SK-N-SH treated with all-trans-retinoic acid at 6 μM for 48 hours (cell line): Measurements from ENCODE around the gene PRKAG2.

Experiments
- ATAC-seq: fragments of 200-7000 bp; cut with Tn5 transposase; 3 replicates; pipeline ENCODE4 v1.9.1; 2020; ENCODE audit warnings: mild to moderate bottlenecking, moderate library complexity
- ARNTL ChIP-seq: fragments of 450-650 bp; formaldehyde crosslinking; IDR thresholded peaks from 2 replicates; pipeline ENCODE4 v1.5.0; 2020; ENCODE audit warnings: low read depth, mild to moderate bottlenecking, moderate library complexity, borderline replicate concordance
- ESRRG ChIP-seq: fragments of 250-450 bp; sonication (Bioruptor Pico); IDR thresholded peaks from 2 replicates; pipeline ENCODE4 v1.6.1; 2021; ENCODE audit warnings: mild to moderate bottlenecking
- GLIS3 ChIP-seq: fragments of 250-450 bp; sonication (Bioruptor Pico); IDR thresholded peaks from 2 replicates; pipeline ENCODE4 v1.5.0; 2020; ENCODE audit warnings: mild to moderate bottlenecking, moderate library complexity
- PPARA ChIP-seq: fragments of 250-450 bp; sonication (Bioruptor Pico); IDR thresholded peaks from 2 replicates; pipeline ENCODE4 v1.5.0; 2020; ENCODE audit warnings: mild to moderate bottlenecking, borderline replicate concordance
- RARB ChIP-seq: fragments of 250-450 bp; sonication (Bioruptor Pico); IDR thresholded peaks from 2 replicates; pipeline ENCODE4 v1.8.0; 2021; ENCODE audit warnings: mild to moderate bottlenecking, moderate library complexity
- SNAI2 ChIP-seq: fragments of 250-450 bp; sonication (Bioruptor Pico); IDR thresholded peaks from 2 replicates; pipeline ENCODE4 v1.5.0; 2020; ENCODE audit warnings: mild to moderate bottlenecking, moderate library complexity
- ZC3H10 ChIP-seq: fragments of 250-450 bp; sonication (Bioruptor Pico); IDR thresholded peaks from 2 replicates; pipeline ENCODE4 v1.5.1; 2021; ENCODE audit warnings: mild to moderate bottlenecking, moderate library complexity
- ZFP3 ChIP-seq: fragments of 250-450 bp; sonication (Bioruptor Pico); IDR thresholded peaks from 2 replicates; pipeline ENCODE4 v1.5.0; 2020; ENCODE audit warnings: mild to moderate bottlenecking, moderate library complexity
- ZNF565 ChIP-seq: fragments of 450-650 bp; formaldehyde crosslinking; conservative IDR thresholded peaks from 2 replicates; pipeline ENCODE4 v1.5.0; 2020; ENCODE audit warnings: low read depth, mild to moderate bottlenecking, moderate library complexity
- ZNF8 ChIP-seq: fragments of 450-650 bp; formaldehyde crosslinking; IDR thresholded peaks from 2 replicates; pipeline ENCODE4 v1.5.0; 2020; ENCODE audit warnings: mild to moderate bottlenecking, moderate library complexity
- TF ChIP-seq, protein P1 (sequence below): fragments of 250-450 bp; sonication (Bioruptor Pico); IDR thresholded peaks from 2 replicates; pipeline ENCODE4 v1.5.0; 2020; ENCODE audit warnings: mild to moderate bottlenecking, moderate library complexity
- TF ChIP-seq, protein P2 (sequence below): fragments of 250-450 bp; sonication (Bioruptor Pico); IDR thresholded peaks from 2 replicates; pipeline ENCODE4 v1.5.1; 2021; ENCODE audit warnings: mild to moderate bottlenecking, moderate library complexity
- TF ChIP-seq, protein P3 (sequence below): fragments of 250-450 bp; sonication (Bioruptor Pico); IDR thresholded peaks from 2 replicates; pipeline ENCODE4 v1.5.1; 2020; ENCODE audit warnings: low read depth, mild to moderate bottlenecking, moderate library complexity

The PRKAG2 gene

DNA sequence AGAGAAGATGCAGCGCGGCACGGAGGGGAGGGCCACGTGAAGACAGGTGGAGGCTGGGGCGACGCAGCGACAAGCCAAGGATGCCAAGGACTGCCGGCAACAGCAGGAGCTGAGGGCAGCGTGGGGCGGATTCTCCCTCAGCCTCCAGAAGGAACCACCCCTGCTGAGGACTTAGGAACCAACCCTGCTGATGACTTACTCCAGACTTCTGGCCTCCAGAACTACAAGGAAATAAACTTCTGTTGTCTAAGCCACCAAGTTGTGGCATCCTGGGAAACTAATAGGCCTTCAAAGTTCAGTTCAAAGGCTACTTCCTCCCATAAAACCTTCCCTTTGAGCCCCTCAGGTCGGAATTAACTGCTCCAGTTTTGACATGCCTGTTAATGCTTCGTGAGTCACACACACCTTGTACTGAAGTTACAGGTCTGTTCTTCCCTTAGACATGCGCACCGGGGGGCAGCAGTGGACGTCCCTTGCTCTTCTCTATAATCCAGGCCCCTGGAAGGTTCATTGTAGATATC, 268.8 kb downstream of the PRKAG2 start (continued):
- TF ChIP-seq, protein P1, sequence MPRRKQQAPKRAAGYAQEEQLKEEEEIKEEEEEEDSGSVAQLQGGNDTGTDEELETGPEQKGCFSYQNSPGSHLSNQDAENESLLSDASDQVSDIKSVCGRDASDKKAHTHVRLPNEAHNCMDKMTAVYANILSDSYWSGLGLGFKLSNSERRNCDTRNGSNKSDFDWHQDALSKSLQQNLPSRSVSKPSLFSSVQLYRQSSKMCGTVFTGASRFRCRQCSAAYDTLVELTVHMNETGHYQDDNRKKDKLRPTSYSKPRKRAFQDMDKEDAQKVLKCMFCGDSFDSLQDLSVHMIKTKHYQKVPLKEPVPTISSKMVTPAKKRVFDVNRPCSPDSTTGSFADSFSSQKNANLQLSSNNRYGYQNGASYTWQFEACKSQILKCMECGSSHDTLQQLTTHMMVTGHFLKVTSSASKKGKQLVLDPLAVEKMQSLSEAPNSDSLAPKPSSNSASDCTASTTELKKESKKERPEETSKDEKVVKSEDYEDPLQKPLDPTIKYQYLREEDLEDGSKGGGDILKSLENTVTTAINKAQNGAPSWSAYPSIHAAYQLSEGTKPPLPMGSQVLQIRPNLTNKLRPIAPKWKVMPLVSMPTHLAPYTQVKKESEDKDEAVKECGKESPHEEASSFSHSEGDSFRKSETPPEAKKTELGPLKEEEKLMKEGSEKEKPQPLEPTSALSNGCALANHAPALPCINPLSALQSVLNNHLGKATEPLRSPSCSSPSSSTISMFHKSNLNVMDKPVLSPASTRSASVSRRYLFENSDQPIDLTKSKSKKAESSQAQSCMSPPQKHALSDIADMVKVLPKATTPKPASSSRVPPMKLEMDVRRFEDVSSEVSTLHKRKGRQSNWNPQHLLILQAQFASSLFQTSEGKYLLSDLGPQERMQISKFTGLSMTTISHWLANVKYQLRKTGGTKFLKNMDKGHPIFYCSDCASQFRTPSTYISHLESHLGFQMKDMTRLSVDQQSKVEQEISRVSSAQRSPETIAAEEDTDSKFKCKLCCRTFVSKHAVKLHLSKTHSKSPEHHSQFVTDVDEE (CRISPR knock-in tag): no peak
- TF ChIP-seq ZC3H10 (CRISPR knock-in tag): no peak
- TF ChIP-seq, protein P2, sequence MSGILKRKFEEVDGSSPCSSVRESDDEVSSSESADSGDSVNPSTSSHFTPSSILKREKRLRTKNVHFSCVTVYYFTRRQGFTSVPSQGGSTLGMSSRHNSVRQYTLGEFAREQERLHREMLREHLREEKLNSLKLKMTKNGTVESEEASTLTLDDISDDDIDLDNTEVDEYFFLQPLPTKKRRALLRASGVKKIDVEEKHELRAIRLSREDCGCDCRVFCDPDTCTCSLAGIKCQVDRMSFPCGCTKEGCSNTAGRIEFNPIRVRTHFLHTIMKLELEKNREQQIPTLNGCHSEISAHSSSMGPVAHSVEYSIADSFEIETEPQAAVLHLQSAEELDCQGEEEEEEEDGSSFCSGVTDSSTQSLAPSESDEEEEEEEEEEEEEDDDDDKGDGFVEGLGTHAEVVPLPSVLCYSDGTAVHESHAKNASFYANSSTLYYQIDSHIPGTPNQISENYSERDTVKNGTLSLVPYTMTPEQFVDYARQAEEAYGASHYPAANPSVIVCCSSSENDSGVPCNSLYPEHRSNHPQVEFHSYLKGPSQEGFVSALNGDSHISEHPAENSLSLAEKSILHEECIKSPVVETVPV: no peak
- no peak for TF ChIP-seq ARNTL (CRISPR knock-in tag)
- TF ChIP-seq, all 23 proteins: peak for 0

DNA sequence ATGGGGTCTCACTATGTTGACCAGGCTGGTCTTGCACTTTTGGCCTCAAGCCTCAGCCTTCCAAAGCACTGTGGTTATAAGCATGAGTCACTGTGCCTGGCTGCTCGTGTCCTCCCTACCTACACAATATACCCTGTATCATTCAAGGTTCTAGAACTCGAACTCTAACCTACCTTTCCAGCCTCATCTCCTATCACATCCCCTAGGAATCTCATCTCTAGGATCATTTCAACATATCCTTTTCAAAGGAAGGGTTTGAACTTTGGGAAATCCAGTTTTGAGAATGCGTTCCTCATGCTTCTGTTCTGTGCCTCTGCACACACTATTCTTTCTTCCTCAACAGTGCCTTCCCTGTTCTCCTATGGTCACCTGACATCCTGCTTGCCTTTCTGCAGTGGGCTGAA, 269.4 kb downstream of the PRKAG2 start:
- ATAC-seq: peak; percentile 77
- TF ChIP-seq, protein P2: no peak

DNA sequence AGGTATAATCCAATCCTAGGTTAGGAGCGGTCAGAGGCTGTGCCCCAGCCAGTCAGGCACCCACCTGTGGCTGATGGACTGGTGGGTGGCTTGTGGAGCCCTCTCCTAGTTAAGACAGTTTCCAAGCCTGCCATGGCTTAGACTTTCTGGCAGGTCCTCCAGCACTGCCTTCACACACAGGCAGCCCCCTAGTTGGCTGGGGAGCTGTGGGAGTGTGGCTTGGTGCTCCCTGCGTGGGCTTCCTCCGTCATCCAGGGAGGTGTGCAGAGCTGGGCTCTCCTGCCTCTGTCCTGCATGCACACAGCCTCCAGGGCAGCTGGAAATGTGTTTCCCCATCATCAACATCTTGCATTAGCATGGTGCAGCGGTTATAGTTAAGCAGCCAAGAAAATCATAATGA, 273.0 kb downstream of the PRKAG2 start:
- no peak for ATAC-seq
- TF ChIP-seq SNAI2 (no peak), ESRRG (no peak), ZFP3 (CRISPR knock-in tag) (no peak), ZC3H10 (CRISPR knock-in tag) (no peak)
- TF ChIP-seq, all 23 proteins: peak for 0

DNA sequence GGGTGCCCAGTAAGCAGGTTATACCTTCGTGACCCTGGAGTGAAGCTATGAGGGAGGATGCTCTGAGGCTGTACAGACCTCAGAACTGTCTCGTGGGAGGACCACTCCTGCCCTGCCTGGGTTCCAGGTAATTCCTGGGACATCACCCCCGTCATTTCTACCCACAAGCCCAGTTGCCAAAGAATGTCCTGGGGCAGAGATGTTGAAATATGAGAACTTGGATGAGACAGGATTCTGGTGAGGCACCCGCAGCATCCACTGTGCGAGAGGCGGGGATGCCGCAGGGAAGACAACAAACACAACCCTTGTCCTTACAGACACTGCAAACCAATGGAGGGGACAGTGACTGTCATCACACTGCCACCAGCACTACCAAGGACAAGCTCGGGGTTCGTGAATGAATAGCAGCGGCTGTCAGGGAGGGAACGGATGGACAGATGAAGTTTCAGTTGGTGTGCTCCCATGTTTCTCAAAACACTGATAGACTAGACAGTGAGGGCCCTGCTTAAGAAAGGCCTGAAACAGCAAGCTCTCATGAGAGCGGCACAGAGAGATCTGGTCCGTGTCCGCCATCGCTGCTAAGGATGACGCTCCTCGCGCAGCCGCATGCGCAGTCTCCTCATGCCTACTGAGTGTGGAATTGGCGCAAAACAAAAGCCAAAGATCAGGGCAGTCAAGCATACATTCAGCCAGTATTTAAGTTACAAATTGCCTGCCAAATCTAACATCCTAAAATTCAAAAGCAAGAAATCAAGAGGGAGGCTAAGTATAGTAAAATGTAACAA, 275.2 kb downstream of the PRKAG2 start:
- TF ChIP-seq GLIS3 (no peak), SNAI2 (no peak), ZC3H10 (CRISPR knock-in tag) (no peak), ESRRG (no peak), ZFP3 (CRISPR knock-in tag) (0 out of 2 replicates have a peak, but pooled peaks have one; percentile 44)
- TF ChIP-seq, protein P1 (CRISPR knock-in tag): no peak
- no peak for ATAC-seq

DNA sequence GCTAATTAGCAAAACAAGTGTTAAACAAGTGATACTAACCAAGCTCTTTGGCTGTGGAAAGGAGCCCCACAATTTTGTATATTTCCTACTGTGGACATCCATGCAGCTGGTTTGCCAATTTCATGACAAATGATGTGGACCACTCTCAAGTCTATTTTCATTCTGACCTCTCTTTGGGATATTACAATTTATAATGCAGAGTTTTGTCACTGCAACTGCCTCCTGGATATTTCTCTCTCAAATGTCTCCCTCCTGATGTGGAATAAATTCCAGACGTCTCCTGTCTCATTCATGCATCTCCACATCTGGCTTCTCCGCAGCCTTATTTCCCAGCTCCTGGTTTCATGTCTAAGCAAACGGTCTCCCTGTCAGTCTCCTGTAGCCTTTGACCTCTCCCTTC, 276.6 kb downstream of the PRKAG2 start:
- TF ChIP-seq ZNF8 (no peak), ARNTL (CRISPR knock-in tag) (no peak), PPARA (CRISPR knock-in tag) (no peak), RARB (CRISPR knock-in tag) (no peak), ZNF565 (no peak)
- TF ChIP-seq, protein P3, sequence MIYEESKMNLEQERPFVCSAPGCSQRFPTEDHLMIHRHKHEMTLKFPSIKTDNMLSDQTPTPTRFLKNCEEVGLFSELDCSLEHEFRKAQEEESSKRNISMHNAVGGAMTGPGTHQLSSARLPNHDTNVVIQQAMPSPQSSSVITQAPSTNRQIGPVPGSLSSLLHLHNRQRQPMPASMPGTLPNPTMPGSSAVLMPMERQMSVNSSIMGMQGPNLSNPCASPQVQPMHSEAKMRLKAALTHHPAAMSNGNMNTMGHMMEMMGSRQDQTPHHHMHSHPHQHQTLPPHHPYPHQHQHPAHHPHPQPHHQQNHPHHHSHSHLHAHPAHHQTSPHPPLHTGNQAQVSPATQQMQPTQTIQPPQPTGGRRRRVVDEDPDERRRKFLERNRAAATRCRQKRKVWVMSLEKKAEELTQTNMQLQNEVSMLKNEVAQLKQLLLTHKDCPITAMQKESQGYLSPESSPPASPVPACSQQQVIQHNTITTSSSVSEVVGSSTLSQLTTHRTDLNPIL: no peak
- no peak; the same call in 1 of the 3 replicates for ATAC-seq
